Cerebellar cortex (tissue), 1 donor: ENCODE results near the gene POLDIP2.
A peak's percentile ranks its signal among the peaks of the same experiment; 100 is the strongest.
"Not testable (repeated sequence)": the region's sequence is repeated elsewhere in the genome, so short reads cannot be mapped to it uniquely, and the experiment has no call there.

Source experiments
- DNase-seq: peaks from one replicate; pipeline ENCODE4 v3.0.0-alpha.2; 2015; ENCODE audit warnings: low spot score

POLDIP2 gene

DNA sequence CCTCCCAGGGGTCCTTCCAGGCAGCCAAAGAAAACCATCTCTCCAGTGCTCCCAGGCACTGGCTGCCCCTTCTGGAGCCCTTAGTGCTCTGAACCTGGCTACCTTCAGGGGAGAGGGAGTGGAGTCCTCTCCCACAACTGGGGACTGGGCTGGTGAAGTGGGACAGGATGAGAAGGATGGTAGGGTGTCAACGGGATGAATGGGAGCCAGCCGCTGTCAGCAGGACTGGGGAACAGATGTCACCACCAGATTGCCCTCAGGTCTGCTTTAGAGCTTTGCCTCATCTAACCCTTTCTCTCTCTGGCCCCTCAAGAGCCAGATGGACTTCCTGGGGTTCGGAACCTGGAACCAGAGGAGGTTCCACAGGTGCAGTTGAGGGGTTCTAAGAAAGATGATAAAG, 8.2 kb upstream of the POLDIP2 start:
- no peak for DNase-seq

DNA sequence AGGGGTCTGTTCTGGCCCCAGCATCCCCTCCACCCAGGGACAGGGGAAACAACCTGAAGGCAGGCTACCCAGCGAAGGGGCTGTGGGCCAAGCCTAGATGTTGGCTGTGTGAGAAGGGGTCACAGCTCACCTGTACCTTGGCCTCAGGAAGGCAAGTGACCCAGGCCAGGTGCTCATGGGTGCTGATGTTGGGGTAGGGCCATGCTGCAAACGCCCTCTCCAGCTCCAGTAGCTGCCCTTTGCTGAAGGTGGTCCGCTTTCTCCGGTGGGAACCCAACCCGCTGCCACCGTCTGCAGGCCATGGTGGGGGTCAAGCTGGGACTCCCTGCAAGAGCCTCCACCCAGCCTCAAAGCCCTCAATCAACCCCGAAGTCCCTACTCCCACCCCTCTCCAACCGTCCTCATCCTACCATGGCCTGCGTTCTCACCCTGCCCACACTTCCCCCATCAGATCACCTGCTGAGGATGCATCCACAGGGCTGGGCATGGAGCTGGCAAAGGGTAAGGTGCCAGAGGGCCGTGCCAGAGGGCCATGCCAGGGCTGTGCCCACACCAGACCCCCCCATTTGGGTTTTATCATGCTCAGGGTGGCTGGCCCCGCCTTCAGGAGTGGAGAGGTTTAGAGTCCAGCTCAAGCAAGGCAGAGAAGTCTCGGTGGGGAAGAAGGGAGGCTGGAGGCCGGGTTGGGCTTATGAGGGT, 7.5 kb upstream of the POLDIP2 start, which contains the start of gene SEBOX:
SEBOX (minus strand) TSS at position 535 of the 699 bp plus-strand sequence; CDS start at position 487, 48 bp downstream.
- no peak for DNase-seq

DNA sequence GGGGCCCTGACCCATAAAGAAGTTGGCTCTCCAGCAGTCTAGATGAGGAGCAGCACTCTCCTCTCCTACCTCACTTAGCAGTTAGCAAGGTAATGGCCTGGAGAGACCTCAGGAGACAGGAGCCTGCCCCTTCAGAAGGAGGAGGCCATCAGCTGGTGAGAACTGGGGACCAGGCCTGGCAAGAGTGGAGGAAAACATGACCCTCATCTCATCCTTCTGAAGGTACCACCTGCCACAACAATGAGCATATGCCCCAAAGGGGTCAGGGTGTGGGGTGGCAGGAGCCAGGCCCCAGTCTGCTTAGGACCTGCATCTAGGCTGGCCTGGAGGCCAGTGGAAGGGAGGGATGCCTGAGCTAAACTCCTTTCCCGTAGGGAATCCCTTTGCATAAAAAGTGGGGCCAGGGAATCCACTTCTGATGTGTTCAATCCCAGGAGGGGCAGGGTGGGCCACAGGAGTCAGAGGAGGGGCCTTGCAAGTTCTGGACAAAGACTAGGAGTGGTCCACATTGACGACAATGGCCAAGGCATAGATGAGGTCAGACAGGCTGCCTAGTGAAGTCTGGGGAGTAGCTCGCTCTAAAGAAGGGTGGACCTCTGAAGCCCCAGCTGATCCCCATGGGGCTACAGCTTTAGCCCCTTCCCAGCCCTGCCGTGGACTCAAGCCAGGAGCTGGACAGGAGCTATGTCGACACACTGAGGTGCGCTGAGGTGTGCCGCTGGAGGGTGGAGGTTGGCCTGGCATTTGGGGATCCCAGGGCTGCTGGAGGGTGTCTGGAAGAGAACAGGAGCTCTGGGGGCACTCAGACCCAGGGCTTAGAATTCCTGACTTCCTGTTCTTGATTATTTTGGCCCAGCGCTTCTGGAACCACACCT, 6.7 kb upstream of the POLDIP2 start:
- DNase-seq, result no peak

- DNase-seq, result no peak
Observed at GRCh38 chr17:28363186-28363585, 5.9 kb upstream of the POLDIP2 start.

DNA sequence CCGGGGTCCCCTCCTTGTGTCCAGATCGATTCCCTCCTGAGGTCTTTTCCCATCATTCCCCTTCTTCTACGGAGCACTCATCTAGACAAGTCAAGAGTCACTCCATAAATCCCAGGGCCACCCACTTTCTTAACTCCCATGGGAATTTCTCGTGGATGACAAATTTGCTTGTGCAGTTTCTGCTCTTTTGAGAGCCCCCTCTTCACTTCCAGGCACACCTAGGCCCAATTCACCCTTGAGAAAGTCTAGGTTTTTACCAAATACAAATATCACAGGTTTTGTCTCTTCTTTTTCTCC, 522 bp upstream of the POLDIP2 start:
- DNase-seq, result no peak

DNA sequence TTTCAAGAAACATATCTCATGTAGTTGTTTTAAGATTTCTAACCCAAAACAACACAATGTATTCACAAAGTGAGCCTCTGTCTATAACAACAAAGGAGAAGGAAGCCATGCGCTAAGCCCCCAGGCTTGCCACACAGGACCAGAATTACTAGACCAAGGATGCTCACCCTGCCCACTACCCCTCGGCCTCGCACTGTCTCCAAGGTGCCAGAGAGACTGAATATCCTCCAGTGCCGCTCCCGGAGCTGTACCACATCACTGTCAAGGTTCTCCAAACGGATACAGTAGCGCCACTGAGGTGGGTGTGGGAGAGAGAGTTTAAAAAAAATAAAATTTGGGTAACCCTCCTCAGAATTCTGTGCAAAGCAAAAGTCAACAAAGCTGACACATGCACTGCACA, 7.1 kb downstream of the POLDIP2 start:
- no peak for DNase-seq

GRCh38 chr17:28348979-28349378, 8.3 kb downstream of the POLDIP2 start:
- no peak for DNase-seq

DNA sequence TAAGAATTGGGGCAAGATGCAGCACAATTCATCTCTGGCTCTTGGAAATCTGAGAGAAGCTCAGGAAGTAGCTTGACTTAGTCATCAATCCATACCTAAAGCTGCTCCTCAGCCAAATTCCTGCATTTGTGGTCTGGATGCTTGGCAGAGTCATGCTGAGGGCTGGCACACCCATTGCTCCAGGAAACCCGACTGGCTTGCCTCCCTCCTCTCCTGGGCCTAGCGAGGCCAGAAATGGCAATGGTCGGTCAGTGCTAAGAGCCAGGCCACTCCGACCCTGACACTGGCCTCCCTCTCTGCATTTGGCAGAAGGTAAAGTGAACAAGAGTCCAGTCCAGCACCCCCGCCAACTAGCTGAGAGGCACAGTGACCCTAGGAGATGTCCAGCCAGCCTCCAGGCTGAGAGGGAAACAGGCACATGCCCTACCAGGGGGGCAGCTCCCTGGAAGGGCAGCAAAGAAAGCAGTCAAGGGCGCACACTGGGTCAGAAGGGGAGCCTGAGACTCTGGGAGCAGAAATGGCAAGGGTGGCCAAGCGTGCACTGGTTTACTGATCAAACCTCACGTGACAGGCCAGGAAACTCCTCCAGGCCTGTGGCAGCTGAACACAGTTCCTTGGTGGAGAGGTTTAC, 10.0 kb downstream of the POLDIP2 start:
- DNase-seq, result no peak

- DNase-seq, result peak; percentile 24
Observed at GRCh38 chr17:28346746-28347246, 10.5 kb downstream of the POLDIP2 start.

DNA sequence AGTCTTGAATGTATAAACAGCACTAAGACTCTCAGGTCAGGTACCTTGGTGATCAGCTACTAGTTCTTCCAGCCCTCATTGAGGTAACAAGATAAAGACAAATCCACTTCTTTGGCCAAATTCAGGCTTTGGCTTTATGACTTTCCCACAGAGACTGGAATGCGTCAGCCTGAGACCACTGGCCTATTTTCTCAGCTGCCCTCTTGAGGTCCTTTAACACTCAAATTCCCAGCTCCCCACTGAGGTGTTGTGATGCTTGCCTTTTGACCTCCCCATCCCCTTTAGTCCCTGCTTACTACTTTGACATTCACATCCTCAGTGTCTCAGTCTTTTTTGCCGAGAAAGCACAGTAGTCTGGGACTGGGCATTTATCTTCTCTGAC, 11.1 kb downstream of the POLDIP2 start:
- DNase-seq, result no peak

- no peak for DNase-seq
Observed at GRCh38 chr17:28345419-28346198, 11.7 kb downstream of the POLDIP2 start.

GRCh38 chr17:28344435-28344901, 12.9 kb downstream of the POLDIP2 start:
- no peak for DNase-seq

DNA sequence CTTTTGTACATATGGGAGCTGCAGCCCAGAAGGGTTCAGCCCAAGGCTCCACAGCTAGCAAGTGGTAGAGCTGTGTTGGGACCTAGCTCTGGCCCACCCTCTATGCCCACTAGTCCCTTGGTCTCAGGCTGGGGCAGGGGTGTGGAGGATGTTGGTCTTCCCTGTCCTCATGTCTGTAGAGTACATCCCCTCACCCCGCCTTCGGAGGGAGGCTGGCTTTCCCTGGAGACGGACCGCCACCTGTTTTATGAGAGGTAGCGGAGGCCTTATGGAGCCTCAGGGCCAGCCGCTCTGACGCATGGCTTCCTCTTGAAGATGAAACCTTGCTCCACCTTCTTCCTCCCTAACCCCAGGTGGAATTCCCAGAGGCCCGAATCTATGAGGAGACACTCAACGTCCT, 13.3 kb downstream of the POLDIP2 start:
- DNase-seq, result no peak

- DNase-seq, result no peak
Observed at GRCh38 chr17:28343491-28343932, 13.8 kb downstream of the POLDIP2 start.

GRCh38 chr17:28342313-28342712, 15.0 kb downstream of the POLDIP2 start:
- DNase-seq, result no peak

DNA sequence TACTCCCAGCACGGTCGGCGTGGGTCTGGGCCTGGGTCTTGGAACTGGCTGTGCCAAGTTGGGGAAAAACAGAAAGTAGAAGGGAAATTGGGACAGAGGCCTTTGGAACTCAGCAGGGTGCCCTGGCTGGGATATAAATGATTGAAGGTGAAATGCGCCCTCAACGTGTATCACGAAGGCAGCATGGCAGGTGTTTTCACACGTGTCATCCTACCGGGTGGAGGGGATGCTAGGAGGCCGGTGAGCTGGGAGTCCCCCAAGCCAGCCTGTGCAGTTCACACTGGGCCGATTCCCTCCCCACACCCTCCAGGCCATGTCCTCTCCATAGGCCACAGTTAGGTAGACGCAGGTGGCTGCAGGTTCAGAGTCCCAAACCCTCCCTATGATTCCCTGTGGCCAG, 15.8 kb downstream of the POLDIP2 start:
- DNase-seq, result no peak

DNA sequence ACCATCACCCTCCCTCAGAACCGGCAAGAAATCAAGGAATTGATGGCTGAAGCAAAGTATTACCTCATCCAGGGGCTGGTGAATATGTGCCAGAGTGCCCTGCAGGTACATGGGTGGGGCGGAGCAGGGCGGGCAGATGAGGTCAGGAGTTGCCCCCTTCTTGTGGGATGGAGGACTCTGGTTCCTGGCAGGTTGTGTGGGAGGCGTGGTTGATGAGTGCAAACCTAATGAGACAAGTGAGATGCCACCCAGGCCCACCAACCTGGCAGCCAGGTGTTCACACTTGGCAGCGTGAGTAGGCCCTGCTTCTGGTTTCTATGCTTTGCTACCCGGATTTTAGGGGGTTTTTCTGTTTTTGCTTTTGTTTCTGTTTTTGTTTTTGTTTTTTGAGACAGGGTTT, 17.0 kb downstream of the POLDIP2 start:
- DNase-seq, result no peak

DNA sequence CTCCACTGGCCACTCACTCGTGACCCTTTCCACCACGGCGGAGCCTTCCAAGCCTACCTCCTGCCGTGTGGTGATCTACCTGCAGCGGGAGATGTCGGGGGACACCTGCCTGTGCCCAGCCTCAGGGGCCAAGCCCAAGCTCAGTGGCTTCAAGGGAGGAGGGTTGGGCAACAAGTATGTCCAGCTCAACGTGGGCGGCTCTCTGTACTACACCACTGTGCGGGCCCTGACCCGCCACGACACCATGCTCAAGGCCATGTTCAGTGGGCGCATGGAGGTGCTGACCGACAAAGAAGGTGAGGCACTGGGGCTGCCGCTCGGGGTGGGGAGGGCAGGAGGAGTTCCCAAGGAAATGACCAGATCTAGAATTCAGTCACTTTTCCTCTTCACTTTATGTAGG, 17.9 kb downstream of the POLDIP2 start:
- DNase-seq, result no peak

DNA sequence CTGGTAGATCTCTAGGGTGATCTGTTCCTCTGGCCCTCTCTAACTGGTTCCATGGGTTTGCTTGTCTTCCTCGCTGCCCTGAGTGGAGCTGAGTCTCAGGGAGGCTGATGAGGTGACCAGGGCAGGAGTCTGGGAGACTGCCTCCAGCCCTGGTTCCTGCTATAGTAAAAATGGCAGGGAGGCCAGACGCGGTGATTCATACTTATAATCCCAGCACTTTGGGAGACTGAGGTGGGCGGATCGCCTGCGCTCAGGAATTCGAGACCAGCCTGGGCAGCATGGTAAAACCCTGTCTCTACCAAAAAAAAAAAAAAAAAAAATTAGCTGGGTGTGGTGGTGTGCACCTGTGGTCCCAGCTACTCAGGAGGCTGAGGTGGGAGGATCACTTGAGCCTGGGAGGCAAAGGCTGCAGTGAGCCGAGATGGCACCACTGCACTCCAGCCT, 18.5 kb downstream of the POLDIP2 start:
- not testable (repeated sequence) for DNase-seq

- DNase-seq, result no peak
Observed at GRCh38 chr17:28338056-28338768, 19.1 kb downstream of the POLDIP2 start.
